Ovary (tissue), 9 donors: ENCODE data around the gene TMOD2. TPM values are rescaled to one million over a fixed set of nuclear protein-coding genes. Genes with fewer than 3 reads are reported as not detected.

ENCODE experiments used
- DNase-seq, 5 donors: peaks; one replicate each; pipeline ENCODE4 v3.0.0-alpha.2; 2019 to 2020
- H3K27ac ChIP-seq, 2 donors: fragments of 200-600 bp; one replicate each; pipeline versions ENCODE4 v1.5.1 to v1.8.0; 2019 to 2022
- H3K27me3 ChIP-seq: fragments of 200-600 bp; one replicate; pipeline ENCODE4 v1.8.0; 2022
- H3K36me3 ChIP-seq: fragments of 200-600 bp; sonication (generic); one replicate; pipeline ENCODE4 v1.5.1; 2019
- H3K4me1 ChIP-seq: one replicate; pipeline ENCODE4 v1.8.1; 2013; ENCODE audit warnings: mild to moderate bottlenecking, moderate library complexity; ENCODE audit not compliant: insufficient read depth
- H3K4me3 ChIP-seq: fragments of 200-600 bp; sonication (generic); one replicate; pipeline ENCODE4 v1.5.1; 2017
- H3K9me3 ChIP-seq, 2 donors: fragments of 200-600 bp in 1 of 2; sonication (generic) in 1 of 2; one replicate each; pipeline versions ENCODE4 v1.5.1 to v1.8.1; 2013 to 2019; ENCODE audit warnings: mild to moderate bottlenecking in 1 of 2, moderate library complexity in 1 of 2
- EP300 ChIP-seq: sonication (generic); formaldehyde crosslinking; IDR thresholded peaks from one replicate; pipeline ENCODE4 v1.6.1; 2017; ENCODE audit warnings: antibody characterized with exemption
- POLR2A ChIP-seq: fragments of 450-650 bp; IDR thresholded peaks from one replicate; pipeline ENCODE4 v1.6.1; 2017; ENCODE audit warnings: antibody characterized with exemption, mild to moderate bottlenecking, moderate library complexity
- WGBS, 3 donors: extraction: QIAGEN DNeasy Blood & Tissue Kit in 1 of 3; methylation state at CpG; one replicate each; pipeline versions ENCODE4 v1.1.5 to v1.1.7; 2013 to 2017; 5-methylcytosine and 5-hydroxymethylcytosine counted together
- intact Hi-C, 4 donors: fragments of 100-400 bp; cut with DNase I; formaldehyde crosslinking; loops; one replicate each; pipeline versions ENCODE4 v1.11.0 to v1.15.1; 2022 to 2023
- polyA plus RNA-seq, 2 donors: library from polyadenylated mRNA; stranded (reverse); fragments of 200-250 nt in 1 of 2; fragments of 350-450 nt in 1 of 2; fragmentation: Illumina TruSeq in 1 of 2; extraction: RNeasy Lipid Tissue Mini Kit (QIAGEN cat#74804) in 1 of 2; gene quantifications; one replicate each; pipeline ENCODE4 v1.2.3, GENCODE V29; 2013 to 2014
- total RNA-seq, 7 donors: library from RNA; depleted of rRNA in 2 of 7; stranded (reverse); fragments of >200 nt in 2 of 7; fragmentation: NEBNext Ultra II Directional in 3 of 7; extraction: Animal tissue kit (Norgen Biotek cat#: 25700) in 3 of 7; gene quantifications; one replicate each; pipeline versions ENCODE4 v1.1.0 to v1.2.4, GENCODE V29; 2016 to 2023
- TF ChIP-seq, protein P1 (sequence below), 3 donors: fragments of 450-650 bp in 2 of 3; fragments of 200-600 bp in 1 of 3; IDR thresholded peaks; one replicate each; pipeline versions ENCODE4 v1.5.1 to v1.8.0; 2016 to 2022; ENCODE audit warnings: antibody characterized with exemption in 3 of 3, mild to moderate bottlenecking in 1 of 3
- donor health status: DM: no; HTN: no; CAD: no; lungs with moderate emphysema.
- donor health status: DM: no; HTN: no; CAD: no.
- donor health status: Bipolar disorder and iron deficiency.
- donor health status: DM: yes; HTN: yes; CAD: no.
- donor health status: DM: no; HTN: no; CAD: no.
- donor health status: DM: yes; HTN: yes; CAD: no.

The TMOD2 gene
- total and polyA plus RNA-seq, 9 donors, result 3.4 to 15.7 (median 11.9) TPM

DNA sequence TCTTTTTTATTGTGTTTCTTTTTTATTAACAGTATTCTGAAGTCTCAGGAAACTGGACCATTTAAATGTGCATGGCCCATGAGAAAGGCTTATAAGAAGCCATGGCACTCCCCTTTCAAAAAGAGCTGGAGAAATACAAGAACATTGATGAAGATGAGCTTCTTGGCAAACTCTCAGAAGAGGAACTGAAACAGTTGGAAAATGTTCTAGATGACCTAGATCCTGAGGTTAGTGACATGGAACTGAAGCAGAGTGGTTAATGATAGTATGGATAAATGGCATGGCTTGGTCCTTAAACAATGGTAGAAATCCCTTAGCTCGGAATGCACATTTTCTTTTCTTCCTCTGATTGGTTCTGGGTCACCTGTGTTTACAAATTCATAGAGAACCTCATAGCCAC is 14.9 kb downstream of the TMOD2 start:
- intact Hi-C loops, result no loop called here
- no peaks in the 10 kb centered on the region for H3K36me3 ChIP-seq
- H3K27ac ChIP-seq, result no peak overlapping the region

DNA sequence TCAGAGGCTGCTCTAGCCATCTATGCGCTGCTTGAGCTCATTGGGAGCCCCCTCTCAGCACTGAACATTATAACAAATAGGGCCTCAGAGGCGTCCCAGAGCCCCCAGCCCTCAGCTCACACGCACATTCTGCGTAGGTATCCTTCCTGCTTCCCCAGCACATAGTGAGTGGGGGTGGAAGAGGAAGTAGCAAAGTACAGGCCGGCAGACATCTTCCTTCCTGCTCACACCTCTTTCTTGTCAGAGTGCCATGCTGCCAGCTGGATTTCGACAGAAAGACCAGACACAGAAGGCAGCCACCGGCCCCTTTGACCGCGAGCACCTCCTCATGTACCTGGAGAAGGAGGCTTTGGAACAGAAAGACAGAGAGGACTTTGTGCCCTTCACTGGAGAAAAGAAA is 16.6 kb downstream of the TMOD2 start:
- Histone ChIP-seq H3K36me3 (no peaks in the 10 kb centered on the region), H3K4me3 (no peak overlapping the region), H3K27me3 (no peaks in the 10 kb centered on the region), H3K27ac (no peak overlapping the region), H3K4me1 (no peaks in the 10 kb centered on the region), H3K9me3 (no peaks in the 10 kb centered on the region)
- WGBS, 3 donors, result 68 to 75% (median 68%) methylated on average over 9 of the region's 9 CpGs
- TF ChIP-seq, protein P1, sequence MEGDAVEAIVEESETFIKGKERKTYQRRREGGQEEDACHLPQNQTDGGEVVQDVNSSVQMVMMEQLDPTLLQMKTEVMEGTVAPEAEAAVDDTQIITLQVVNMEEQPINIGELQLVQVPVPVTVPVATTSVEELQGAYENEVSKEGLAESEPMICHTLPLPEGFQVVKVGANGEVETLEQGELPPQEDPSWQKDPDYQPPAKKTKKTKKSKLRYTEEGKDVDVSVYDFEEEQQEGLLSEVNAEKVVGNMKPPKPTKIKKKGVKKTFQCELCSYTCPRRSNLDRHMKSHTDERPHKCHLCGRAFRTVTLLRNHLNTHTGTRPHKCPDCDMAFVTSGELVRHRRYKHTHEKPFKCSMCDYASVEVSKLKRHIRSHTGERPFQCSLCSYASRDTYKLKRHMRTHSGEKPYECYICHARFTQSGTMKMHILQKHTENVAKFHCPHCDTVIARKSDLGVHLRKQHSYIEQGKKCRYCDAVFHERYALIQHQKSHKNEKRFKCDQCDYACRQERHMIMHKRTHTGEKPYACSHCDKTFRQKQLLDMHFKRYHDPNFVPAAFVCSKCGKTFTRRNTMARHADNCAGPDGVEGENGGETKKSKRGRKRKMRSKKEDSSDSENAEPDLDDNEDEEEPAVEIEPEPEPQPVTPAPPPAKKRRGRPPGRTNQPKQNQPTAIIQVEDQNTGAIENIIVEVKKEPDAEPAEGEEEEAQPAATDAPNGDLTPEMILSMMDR (IDR thresholded peaks at IDR 0.05), result no peak
- DNase-seq, result no peak
- intact Hi-C loops, result no loop called here

More for the DNA sequence above, 14.9 kb downstream of the TMOD2 start:
- DNase-seq, result no peak
- Histone ChIP-seq H3K27me3 (no peaks in the 10 kb centered on the region), H3K4me3 (no peak overlapping the region), H3K9me3 (no peaks in the 10 kb centered on the region), H3K4me1 (no peaks in the 10 kb centered on the region)
- TF ChIP-seq, protein P1 (IDR thresholded peaks at IDR 0.05), result no peak
- no peak for TF ChIP-seq EP300
- no peak for TF ChIP-seq POLR2A
- 81 to 98% (median 96%) methylated on average over 1 of the region's 1 CpG for WGBS, 3 donors

DNA sequence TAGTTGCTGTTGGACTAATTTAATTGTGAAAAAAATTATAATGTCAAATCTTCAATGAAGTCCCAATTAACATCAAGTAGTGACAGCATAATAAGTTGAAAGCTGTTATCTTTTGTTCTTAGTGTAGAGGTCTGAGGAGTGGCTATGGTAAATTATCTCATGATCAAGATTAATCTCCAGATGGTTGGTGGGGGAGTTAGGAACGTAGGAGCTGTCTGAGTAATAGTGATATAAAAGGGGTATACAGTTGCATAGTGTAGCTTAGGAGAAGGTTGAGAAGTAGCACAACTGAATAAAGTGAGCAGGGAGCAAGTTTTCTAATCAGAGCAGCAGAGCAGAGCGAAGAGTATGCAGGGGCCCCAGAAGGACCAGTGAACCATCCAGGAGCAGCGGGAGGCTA is 19.5 kb downstream of the TMOD2 start:
- no peaks in the 10 kb centered on the region for H3K4me1 ChIP-seq
- H3K36me3 ChIP-seq, result no peaks in the 10 kb centered on the region
- 58 to 92% (median 82%) methylated on average over 3 of the region's 3 CpGs for WGBS, 3 donors
- no peaks in the 10 kb centered on the region for H3K27me3 ChIP-seq
- no peak for DNase-seq
- no peak overlapping the region for H3K27ac ChIP-seq
- intact Hi-C loops, result loop anchor here in 2 of 4 donors (5.0 to 10.0 kb wide), 2 partner anchors 56 to 119 kb away; no protein-coding TSS in a partner anchor
- H3K4me3 ChIP-seq, result no peak overlapping the region
- TF ChIP-seq POLR2A (no peak), EP300 (no peak)
- TF ChIP-seq, protein P1 (IDR thresholded peaks at IDR 0.05), result no peak
- H3K9me3 ChIP-seq, result no peaks in the 10 kb centered on the region

DNA sequence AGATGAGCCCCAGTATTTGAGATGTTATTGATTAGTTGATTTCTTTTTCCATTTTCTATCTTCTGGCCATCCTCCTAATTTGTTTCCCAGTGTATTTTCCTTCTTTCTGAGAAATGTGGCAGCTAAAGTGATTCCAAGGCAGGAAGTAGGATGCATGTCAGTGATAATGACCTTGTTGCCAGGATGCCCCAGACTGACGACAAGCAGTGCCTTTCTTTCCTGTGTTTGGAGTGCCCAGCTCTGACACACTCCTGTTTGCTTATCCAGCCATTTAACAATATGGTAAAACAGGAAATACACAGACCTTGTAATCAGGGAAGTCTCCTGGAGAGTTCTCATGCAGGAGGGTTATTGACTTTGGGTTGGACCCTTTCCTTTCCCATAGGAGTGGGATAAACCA is 20.4 kb downstream of the TMOD2 start:
- H3K36me3 ChIP-seq, result no peaks in the 10 kb centered on the region
- TF ChIP-seq, protein P1 (IDR thresholded peaks at IDR 0.05), result no peak
- TF ChIP-seq POLR2A (no peak), EP300 (no peak)

More for the DNA sequence above, 20.4 kb downstream of the TMOD2 start:
- no peak overlapping the region for H3K27ac ChIP-seq
- no peaks in the 10 kb centered on the region for H3K9me3 ChIP-seq
- no peak overlapping the region for H3K4me3 ChIP-seq
- 47 to 66% (median 60%) methylated on average over 1 of the region's 1 CpG for WGBS, 3 donors
- H3K4me1 ChIP-seq, result no peaks in the 10 kb centered on the region
- no peaks in the 10 kb centered on the region for H3K27me3 ChIP-seq
- intact Hi-C loops, result loop anchor here in 2 of 4 donors (5.0 to 10.0 kb wide), 2 partner anchors 57 to 119 kb away; no protein-coding TSS in a partner anchor
- no peak for DNase-seq
